Coronary artery (tissue), 2 donors: Measurements from ENCODE around the gene STXBP5.

Experiments used
- DNase-seq: peaks from one replicate; pipeline ENCODE4 v3.0.0-alpha.2; 2017; ENCODE audit warnings: low spot score
- H3K27ac ChIP-seq, 2 donors: fragments of 200-600 bp; sonication (generic); one replicate each; pipeline ENCODE4 v1.5.1; 2016 to 2019
- H3K4me3 ChIP-seq: fragments of 200-600 bp; sonication (generic); 2 replicates; pipeline ENCODE4 v1.5.1; 2016; ENCODE audit warnings: mild to moderate bottlenecking, moderate library complexity
- TF ChIP-seq, protein P1 (sequence below): fragments of 200-600 bp; sonication (generic); IDR thresholded peaks from one replicate; pipeline ENCODE4 v1.5.1; 2019; ENCODE audit warnings: antibody characterized with exemption

The STXBP5 gene

DNA sequence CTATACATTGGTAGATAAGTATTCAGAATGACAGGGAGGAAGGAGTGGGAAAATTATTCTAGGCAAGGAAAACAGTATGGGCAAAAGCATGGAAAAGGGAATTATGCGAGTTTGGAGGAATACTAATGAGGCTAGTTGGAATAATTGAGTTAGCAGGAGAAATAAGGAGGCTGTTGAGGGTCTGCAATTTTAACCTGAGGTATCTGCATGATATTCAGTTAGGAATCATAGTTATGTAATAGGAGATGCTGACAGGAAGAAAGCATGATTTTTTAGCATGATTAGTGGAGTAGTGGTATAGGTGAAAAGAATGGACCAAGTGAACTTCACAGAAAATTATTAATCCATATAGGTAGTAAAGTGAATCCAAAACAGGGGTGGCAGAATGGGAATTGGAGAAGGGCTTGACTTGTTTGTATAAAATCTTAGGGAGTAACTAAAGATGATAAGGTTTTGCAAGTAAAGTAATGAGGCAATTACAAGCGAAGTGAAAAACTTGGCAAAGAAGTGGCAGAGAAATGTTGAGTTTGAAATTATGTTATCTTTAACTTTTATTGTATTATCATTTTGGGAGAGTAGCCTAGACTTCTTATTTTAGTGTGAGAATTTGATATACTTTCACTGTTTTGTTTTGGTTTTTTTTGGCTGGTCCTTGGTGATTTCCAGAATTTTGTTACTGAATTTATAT lies 5.7 kb downstream of the STXBP5 start:
- Histone ChIP-seq H3K4me3 (no peak overlapping the region), H3K27ac (peak overlapping the region; percentile 1 to 36)
- no peak for DNase-seq
- TF ChIP-seq, protein P1, sequence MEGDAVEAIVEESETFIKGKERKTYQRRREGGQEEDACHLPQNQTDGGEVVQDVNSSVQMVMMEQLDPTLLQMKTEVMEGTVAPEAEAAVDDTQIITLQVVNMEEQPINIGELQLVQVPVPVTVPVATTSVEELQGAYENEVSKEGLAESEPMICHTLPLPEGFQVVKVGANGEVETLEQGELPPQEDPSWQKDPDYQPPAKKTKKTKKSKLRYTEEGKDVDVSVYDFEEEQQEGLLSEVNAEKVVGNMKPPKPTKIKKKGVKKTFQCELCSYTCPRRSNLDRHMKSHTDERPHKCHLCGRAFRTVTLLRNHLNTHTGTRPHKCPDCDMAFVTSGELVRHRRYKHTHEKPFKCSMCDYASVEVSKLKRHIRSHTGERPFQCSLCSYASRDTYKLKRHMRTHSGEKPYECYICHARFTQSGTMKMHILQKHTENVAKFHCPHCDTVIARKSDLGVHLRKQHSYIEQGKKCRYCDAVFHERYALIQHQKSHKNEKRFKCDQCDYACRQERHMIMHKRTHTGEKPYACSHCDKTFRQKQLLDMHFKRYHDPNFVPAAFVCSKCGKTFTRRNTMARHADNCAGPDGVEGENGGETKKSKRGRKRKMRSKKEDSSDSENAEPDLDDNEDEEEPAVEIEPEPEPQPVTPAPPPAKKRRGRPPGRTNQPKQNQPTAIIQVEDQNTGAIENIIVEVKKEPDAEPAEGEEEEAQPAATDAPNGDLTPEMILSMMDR: no peak

DNA sequence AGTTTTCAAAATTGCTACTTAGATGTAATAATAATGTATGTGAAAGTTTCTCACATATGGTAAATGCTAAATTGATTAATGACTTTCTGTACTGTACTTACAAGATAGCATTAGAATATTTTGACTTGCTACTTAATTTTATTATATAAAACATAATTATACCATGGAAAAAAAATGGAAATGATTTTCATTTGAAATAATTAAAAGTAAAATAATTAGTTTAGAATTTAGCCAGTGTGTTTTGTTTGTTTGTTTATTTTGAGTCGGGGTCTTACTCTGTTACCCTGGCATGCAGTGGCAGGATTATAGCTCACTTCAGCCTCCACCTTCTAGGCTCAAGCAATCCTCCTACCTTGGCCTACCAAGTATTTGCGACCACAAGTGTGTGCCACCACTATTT lies 7.1 kb downstream of the STXBP5 start:
- Histone ChIP-seq H3K27ac (no peak overlapping the region), H3K4me3 (no peak overlapping the region)
- TF ChIP-seq, protein P1: no peak
- DNase-seq: no peak

DNA sequence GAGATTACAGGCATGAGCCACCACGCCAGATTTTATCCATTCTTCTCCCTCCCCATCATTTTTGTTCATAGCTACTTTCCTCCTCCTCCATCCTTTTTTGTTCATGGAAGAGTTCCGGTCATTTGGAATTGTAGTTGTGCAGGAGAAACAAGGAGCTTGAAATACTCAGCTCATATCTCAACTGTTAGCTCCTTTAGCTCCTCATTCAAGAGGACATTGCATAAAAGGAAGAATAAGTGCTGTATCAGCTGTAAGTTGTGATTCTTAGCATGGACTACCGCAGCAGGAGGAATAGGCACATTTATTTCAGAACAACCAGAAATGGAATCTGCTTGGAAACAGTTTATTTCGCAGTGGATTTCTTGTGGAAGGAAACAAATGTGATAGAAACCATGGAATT lies 7.6 kb downstream of the STXBP5 start:
- Histone ChIP-seq H3K4me3 (no peak overlapping the region), H3K27ac (no peak overlapping the region)
- TF ChIP-seq, protein P1: no peak
- DNase-seq: no peak

DNA sequence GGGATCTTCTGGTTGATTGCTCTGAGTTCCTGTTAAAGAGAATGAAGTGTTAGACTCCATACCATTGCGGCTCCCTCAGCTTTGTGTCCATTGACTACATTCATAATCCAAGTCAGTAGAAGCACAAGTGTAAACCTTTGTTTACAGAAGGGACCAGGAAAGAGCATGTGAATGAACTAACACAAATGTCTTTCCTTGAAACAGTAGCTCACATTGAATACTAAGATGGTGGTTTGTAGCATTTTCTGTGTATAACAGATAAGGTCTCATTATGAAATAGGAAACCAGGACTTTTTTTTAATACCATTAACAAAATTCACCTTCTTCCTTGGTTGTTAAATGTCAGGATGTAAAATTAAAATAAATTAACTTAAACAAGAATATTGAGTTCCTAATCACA lies 8.4 kb downstream of the STXBP5 start:
- TF ChIP-seq, protein P1: no peak
- no peak for DNase-seq
- Histone ChIP-seq H3K27ac (no peak overlapping the region), H3K4me3 (no peak overlapping the region)

DNA sequence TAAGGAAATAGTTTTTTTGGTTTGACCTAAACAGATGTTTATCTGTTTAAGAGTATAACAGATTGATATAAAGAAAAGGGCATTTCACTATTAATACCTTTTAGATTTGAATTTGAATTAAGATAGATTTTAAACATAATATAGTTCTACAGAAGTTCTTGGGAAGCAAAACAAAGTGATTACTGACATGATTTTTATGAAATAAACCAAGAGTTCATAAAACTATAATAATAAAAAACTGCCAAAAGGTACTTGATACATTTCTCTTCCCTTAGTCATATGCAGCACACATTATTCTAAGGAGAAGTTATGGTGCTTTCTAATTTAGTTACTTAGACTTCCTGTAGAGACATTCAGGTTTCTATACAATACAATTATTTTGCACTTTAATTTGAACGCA lies 9.6 kb downstream of the STXBP5 start:
- TF ChIP-seq, protein P1: no peak
- no peak for DNase-seq
- Histone ChIP-seq H3K27ac (no peak overlapping the region), H3K4me3 (no peak overlapping the region)

DNA sequence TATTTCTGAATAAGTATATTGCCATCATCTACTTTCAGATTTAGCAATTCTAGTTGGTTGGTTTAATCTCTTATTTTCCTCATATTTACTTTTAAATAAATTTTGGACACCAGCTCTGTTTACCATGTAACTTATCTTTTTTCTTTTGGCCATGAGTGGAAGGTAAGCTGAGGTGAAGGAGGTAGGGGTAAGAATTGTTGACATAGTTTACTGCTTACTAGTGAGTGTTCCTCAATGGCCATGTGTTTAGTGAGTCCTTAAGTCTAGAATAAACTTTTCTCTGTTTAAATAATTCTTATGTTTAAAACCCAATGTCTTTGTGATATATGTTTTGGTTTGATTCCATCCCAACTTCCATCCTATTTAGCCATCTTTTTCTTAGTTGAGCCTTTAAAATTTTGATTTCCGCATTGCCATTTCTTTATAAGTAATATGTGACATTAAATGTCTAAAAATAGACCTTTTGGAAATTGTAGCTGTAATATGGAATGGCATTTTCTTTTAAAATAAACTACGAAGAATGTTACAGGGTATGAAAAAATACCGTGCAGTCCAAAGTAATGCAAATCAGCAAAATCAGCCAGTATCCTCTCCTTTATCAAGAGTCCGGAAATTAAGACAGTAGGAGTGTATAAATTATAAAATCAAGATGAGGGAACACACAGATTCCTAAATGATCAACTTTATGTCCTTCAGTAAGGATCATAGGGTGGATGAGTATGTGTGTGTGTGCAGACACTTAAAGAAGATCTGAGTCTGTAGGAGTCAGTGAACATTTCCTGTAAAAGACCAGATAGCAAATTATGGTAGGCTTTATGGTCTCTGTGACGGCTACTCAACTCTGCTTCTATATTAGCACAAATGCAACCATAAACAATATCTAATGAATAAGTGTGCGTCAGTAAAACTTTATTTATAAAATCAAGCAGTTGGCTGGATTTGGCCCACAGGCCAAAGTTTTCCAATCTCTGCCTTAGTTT lies 10.3 kb downstream of the STXBP5 start:
- DNase-seq: no peak
- Histone ChIP-seq H3K27ac (no peak overlapping the region), H3K4me3 (no peak overlapping the region)
- TF ChIP-seq, protein P1: no peak
